Fibroblast of villous mesenchyme (primary cell): Measurements from ENCODE around the gene TSSK6. TPM values are rescaled to one million over a fixed set of nuclear protein-coding genes. Genes with fewer than 3 reads are reported as not detected.
A peak's percentile ranks its signal among the peaks of the same experiment; 100 is the strongest.

Experiments used
- DNase-seq: peaks from one replicate; pipeline ENCODE4 v3.0.0-alpha.2; 2010; ENCODE audit warnings: low read depth
- H3K4me3 ChIP-seq: 2 replicates; pipeline ENCODE4 v1.5.1; 2011; ENCODE audit warnings: low read depth, mild to moderate bottlenecking, low read length
- CTCF ChIP-seq: IDR thresholded peaks from 2 replicates; pipeline ENCODE4 v1.5.1; 2012; ENCODE audit warnings: low read depth, mild to moderate bottlenecking, low read length; ENCODE audit not compliant: insufficient read depth
- total RNA-seq: library from RNA; depleted of rRNA; stranded (reverse); fragments of >200 nt; gene quantifications from 2 replicates; pipeline ENCODE4 v1.2.3, GENCODE V29; 2012

The TSSK6 gene
- total RNA-seq, 1 donor, result 1.3 TPM

- peak; percentile 78 for TF ChIP-seq CTCF
- no peak overlapping the region for H3K4me3 ChIP-seq
- DNase-seq, result peak; percentile 83
These were observed 25.0 kb downstream of the TSSK6 start for GRCh38 chr19:19490214-19490968.

GRCh38 chr19:19489804-19490204, 25.5 kb downstream of the TSSK6 start:
- TF ChIP-seq CTCF, result no peak
- no peak for DNase-seq

GRCh38 chr19:19488875-19489690, 26.3 kb downstream of the TSSK6 start:
- TF ChIP-seq CTCF, result no peak
- H3K4me3 ChIP-seq, result no peak overlapping the region
- DNase-seq, result peak; percentile 81

More at GRCh38 chr19:19489804-19490204, 25.5 kb downstream of the TSSK6 start:
- H3K4me3 ChIP-seq, result no peak overlapping the region

GRCh38 chr19:19487950-19488874, 27.1 kb downstream of the TSSK6 start:
- TF ChIP-seq CTCF, result no peak
- H3K4me3 ChIP-seq, result no peak overlapping the region
- peak; percentile 49 for DNase-seq

GRCh38 chr19:19487077-19487949, 28.0 kb downstream of the TSSK6 start:
- no peak for DNase-seq
- H3K4me3 ChIP-seq, result no peak overlapping the region
- TF ChIP-seq CTCF, result no peak
